Esophagus squamous epithelium (tissue), 4 donors: ENCODE measurements around the gene VPS29.

Experiments used
- CTCF ChIP-seq, 6 experiments: fragments of 450-650 bp in 4 of 6; fragments of 200-600 bp in 2 of 6; sonication (generic) in 2 of 6; IDR thresholded peaks; one replicate each; pipeline ENCODE4 v1.5.1; 2016 to 2019; ENCODE audit warnings: antibody characterized with exemption in 6 of 6, mild to moderate bottlenecking in 4 of 6, moderate library complexity in 4 of 6
- POLR2A ChIP-seq, 4 donors: fragments of 450-650 bp; IDR thresholded peaks; one replicate each; pipeline ENCODE4 v1.6.1; 2017; ENCODE audit warnings: antibody characterized with exemption in 4 of 4, mild to moderate bottlenecking in 4 of 4, moderate library complexity in 3 of 4

GRCh38 chr12:110508071-110508586 lies 6.2 kb upstream of the VPS29 start:
- TF ChIP-seq CTCF (IDR thresholded peaks at IDR 0.05): no peak
- TF ChIP-seq POLR2A (IDR thresholded peaks at IDR 0.05): no peak
